Fibroblast of the aortic adventitia (primary cell): Measurements from ENCODE around the gene SLC22A17. TPM values are rescaled to one million over a fixed set of nuclear protein-coding genes. Genes with fewer than 3 reads are reported as not detected.

Experiments
- DNase-seq: peaks from one replicate; pipeline ENCODE4 v3.0.0-alpha.2; 2010; ENCODE audit warnings: low read depth
- H3K4me3 ChIP-seq: 2 replicates; pipeline ENCODE4 v1.5.1; 2011; ENCODE audit warnings: low read depth, mild to moderate bottlenecking, control low read depth, low read length, moderate library complexity
- total RNA-seq: library from RNA; depleted of rRNA; stranded (reverse); fragments of >200 nt; gene quantifications from 2 replicates; pipeline ENCODE4 v1.2.3, GENCODE V29; 2012; ENCODE audit warnings: low replicate concordance
- TF ChIP-seq, protein P1 (sequence below): IDR thresholded peaks from 2 replicates; pipeline ENCODE4 v1.5.1; 2011; ENCODE audit warnings: mild to moderate bottlenecking, low read length, control low read depth, inconsistent platforms; ENCODE audit not compliant: insufficient read depth

SLC22A17 gene
- total RNA-seq, 1 donor, result 13.4 TPM

DNA sequence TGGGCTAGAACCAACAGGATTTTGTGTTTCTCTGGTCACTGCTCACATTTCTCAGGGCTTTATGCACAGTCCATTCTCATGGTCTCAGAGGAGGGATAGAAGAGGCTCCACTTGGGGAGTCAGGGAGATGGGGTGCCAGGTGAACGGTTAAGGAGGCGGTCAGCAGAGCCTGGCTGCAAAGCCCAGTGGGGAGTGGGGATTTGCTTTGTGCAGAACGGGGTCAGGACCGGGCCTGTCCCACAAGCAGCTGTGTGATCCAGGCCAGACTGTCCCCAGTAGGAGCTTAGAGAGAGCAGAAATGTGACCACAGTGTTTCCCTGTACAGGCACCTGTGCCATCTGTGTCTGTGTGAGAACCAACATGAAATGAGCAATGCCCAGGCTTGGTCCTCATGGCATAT lies 28.3 kb upstream of the SLC22A17 start:
- DNase-seq, result no peak
- no peak overlapping the region for H3K4me3 ChIP-seq
- TF ChIP-seq, protein P1, sequence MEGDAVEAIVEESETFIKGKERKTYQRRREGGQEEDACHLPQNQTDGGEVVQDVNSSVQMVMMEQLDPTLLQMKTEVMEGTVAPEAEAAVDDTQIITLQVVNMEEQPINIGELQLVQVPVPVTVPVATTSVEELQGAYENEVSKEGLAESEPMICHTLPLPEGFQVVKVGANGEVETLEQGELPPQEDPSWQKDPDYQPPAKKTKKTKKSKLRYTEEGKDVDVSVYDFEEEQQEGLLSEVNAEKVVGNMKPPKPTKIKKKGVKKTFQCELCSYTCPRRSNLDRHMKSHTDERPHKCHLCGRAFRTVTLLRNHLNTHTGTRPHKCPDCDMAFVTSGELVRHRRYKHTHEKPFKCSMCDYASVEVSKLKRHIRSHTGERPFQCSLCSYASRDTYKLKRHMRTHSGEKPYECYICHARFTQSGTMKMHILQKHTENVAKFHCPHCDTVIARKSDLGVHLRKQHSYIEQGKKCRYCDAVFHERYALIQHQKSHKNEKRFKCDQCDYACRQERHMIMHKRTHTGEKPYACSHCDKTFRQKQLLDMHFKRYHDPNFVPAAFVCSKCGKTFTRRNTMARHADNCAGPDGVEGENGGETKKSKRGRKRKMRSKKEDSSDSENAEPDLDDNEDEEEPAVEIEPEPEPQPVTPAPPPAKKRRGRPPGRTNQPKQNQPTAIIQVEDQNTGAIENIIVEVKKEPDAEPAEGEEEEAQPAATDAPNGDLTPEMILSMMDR, result no peak

DNA sequence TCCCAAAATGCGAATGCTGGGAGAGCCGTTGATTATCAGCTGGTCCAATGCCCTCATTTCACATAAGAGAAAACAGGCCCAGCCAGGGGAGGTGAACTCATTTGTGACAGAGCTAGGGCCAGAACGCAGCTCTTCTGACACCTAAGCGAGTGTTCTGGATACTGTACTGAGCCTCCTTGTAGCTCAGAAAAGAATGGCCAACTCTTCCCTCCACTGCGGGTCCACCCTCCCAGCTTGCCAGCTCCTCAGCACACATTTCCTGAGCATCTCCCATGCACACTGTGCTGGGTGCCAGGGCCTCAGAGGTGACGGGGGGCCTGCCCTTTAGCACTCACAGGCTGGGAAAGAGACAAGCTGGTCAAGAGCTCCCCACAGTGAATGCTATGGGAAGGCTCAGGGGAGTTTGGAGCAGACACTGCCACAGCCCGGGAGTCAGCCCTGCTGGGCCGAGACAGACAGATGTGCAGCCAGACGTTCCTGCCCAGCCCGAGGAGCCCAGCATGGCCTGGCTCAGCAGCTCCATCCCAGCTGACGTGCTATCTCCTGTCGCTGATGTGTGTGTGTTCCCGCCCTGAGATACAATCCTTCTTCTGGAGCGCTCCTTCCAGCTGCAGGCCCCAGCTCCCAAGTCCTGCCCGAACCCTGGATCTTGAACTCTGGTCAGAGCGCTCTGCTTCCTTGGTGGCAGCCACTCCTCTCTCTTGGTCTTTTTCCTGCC lies 27.7 kb upstream of the SLC22A17 start:
- TF ChIP-seq, protein P1, result no peak
- no peak overlapping the region for H3K4me3 ChIP-seq
- no peak for DNase-seq

DNA sequence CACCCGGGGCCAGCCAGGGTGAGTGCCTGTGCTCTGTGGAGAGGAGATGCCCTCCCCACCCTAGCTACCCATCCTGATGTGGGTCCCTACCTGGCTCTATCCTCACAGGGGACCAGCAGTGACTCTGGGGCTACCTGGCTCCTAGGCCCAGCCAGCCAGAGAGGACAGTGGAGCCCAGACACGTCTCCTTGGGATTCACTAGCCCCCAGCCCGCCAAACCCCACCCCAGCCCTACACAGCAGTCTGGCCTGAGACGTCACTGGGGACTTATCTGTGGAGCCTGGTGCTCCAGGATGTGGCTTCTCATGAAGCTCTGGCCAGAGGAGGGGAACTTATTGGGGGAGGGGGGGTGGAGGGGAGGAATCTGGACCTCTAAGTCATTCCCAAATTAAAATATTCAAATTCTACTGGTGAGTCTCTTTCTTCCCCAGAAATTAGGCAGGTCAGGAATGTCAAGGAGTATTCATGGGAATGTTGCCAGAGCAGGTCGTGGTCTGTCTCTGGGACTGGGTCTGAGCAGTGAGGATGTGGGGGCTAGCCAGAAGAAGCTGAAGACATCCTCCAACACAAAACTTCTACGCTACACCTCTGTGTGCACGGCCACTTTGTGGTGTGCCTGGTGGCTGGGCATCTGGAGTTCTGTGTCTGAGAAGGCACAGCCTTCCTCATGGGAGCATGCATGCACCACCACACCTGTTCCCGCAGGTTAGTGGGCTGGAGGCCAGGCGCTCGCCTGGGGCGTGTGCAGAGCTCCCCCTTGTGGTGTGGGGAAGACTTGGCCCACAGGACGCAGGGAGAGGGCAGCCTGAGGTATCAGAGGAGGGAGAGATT lies 26.9 kb upstream of the SLC22A17 start:
- peak; percentile 25 for DNase-seq
- H3K4me3 ChIP-seq, result no peak overlapping the region
- TF ChIP-seq, protein P1, result peak; percentile 88

DNA sequence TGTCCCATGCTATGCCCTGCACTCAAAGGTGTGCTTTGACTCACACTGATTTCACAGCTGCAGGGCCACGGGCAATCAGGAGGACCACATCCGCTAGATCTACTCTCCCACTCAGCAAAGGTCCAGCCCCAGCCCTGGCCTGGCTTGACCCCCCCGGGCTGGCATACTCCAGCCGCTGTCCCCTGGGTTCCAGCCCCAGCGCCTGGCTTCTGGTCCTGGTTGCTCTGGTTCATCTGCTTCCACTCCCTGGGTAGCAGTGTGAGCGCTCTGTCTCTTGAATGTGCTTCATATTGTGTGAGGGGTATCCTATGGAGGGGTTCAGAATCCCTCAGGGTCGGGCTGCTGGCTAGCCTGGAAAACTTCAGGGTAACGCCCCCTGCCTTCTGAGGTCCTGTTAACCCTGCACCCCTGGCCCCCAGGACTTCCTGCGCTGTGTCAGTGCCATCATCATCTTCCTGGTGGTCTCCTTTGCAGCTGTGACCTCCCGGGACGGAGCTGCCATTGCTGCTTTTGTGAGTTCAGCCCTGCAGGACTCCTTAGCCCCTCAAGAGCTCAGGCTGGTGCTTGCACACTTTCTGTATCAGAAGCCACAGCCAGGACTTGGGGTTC lies 26.0 kb upstream of the SLC22A17 start:
- DNase-seq, result no peak
- TF ChIP-seq, protein P1, result no peak
- H3K4me3 ChIP-seq, result no peak overlapping the region

DNA sequence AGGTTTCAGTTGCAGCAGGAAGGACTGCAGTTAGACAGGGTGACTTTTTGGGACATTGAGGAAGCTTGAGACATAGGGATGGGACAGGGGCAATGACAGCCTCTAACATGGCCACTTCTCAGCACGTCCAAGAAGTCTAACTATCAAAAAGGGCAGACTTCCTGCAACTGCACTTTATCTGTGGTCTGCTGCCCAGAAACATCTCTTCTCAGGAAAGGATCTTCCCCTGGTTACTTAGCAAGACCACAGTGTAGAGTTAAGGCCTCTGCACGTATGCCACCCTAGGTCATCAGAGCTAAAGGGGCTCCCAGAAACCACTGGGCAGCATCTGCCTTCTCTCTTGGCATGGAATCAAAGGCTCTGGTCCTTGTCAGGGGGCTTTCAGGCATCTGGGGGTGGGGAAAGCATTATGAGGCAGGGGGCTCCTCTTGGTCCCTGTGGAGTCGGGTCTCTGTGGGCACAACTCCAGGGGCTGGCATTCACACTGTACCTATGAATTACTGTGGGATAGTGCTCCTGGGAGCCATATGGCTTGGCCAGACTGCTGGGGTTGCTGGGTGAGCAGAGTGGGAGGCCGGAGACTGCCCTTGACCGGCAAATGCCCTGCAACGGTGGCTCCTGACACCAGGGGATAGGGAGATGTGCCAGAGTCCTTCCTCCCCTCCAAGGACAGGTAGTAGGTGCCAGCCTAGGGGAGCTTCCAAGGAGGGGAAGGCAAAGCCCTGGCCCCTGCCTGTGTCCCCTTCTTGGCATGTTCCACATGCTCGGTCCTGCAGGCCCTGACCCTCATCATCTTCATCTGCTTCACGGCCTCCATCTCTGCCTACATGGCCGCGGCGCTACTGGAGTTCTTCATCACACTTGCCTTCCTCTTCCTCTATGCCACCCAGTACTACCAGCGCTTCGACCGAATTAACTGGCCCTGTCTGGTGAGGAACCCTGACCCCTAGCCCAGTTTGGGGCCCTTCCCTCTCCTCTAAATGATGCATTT lies 25.2 kb upstream of the SLC22A17 start:
- H3K4me3 ChIP-seq, result no peak overlapping the region
- no peak for DNase-seq
- TF ChIP-seq, protein P1, result no peak

DNA sequence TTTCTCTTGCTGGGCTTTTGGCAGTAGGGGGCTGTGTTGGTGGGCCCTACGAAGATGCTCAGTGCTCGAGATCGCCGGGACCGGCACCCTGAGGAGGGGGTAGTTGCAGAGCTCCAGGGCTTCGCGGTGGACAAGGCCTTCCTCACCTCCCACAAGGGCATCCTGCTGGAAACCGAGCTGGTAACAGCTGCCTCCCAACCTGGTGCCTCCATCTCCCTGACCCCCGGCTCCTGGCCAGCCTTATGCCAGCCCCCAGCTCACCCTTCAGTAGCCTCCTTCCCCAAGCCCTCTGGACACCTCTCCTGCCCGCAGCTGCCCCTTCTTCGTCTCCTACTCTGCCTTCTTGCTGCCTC lies 24.5 kb upstream of the SLC22A17 start:
- no peak for DNase-seq
- TF ChIP-seq, protein P1, result no peak
- H3K4me3 ChIP-seq, result no peak overlapping the region
